AG04450 (cell line): ENCODE measurements around the gene PCSK9. TPM values are rescaled to one million over a fixed set of nuclear protein-coding genes. Genes with fewer than 3 reads are reported as not detected.

Experiments
- CTCF ChIA-PET: fragments of 300-600, 350-600 bp; formaldehyde crosslinking; extraction: SDS; loops from one replicate; lab custom pipeline; 2022; ENCODE audit warnings: antibody characterized with exemption, inconsistent platforms; lab: Charles Lee
- POLR2A ChIA-PET: fragments of 350-600 bp; formaldehyde crosslinking; extraction: SDS; loops from one replicate; lab custom pipeline; 2021; ENCODE audit warnings: antibody characterized with exemption, inconsistent platforms; lab: Yijun Ruan, JAX
- DNase-seq: peaks from one replicate; pipeline ENCODE4 v3.0.0-alpha.2; 2011; ENCODE audit warnings: low read depth, low spot score
- H3K27ac ChIP-seq: one replicate; pipeline ENCODE4 v1.5.1; 2012; ENCODE audit warnings: low read depth, low read length, control low read depth
- H3K27me3 ChIP-seq: one replicate; pipeline ENCODE4 v1.6.0; 2012; ENCODE audit warnings: low read length; ENCODE audit not compliant: control insufficient read depth, insufficient read depth
- H3K4me3 ChIP-seq: 2 replicates; pipeline ENCODE4 v1.5.1; 2011; ENCODE audit warnings: mild to moderate bottlenecking, low read depth, low read length, control low read depth
- H3K9me3 ChIP-seq: 2 replicates; pipeline ENCODE4 v1.5.1; 2012; ENCODE audit warnings: low read length; ENCODE audit not compliant: control insufficient read depth, insufficient read depth
- polyA plus RNA-seq: library from polyadenylated mRNA; depleted of rRNA; stranded (reverse); fragments of >200 nt; gene quantifications from 2 replicates; pipeline ENCODE4 v1.2.3, GENCODE V29; 2011
- TF ChIP-seq, protein P1 (sequence below): IDR thresholded peaks from 2 replicates; pipeline ENCODE4 v1.5.1; 2011; ENCODE audit warnings: low read depth, low read length, control low read depth, inconsistent platforms

PCSK9 gene
- polyA plus RNA-seq, 1 experiment, result 0.06 TPM

GRCh38 chr1:55035904-55036303 is 3.4 kb upstream of the PCSK9 start:
- TF ChIP-seq, protein P1, sequence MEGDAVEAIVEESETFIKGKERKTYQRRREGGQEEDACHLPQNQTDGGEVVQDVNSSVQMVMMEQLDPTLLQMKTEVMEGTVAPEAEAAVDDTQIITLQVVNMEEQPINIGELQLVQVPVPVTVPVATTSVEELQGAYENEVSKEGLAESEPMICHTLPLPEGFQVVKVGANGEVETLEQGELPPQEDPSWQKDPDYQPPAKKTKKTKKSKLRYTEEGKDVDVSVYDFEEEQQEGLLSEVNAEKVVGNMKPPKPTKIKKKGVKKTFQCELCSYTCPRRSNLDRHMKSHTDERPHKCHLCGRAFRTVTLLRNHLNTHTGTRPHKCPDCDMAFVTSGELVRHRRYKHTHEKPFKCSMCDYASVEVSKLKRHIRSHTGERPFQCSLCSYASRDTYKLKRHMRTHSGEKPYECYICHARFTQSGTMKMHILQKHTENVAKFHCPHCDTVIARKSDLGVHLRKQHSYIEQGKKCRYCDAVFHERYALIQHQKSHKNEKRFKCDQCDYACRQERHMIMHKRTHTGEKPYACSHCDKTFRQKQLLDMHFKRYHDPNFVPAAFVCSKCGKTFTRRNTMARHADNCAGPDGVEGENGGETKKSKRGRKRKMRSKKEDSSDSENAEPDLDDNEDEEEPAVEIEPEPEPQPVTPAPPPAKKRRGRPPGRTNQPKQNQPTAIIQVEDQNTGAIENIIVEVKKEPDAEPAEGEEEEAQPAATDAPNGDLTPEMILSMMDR, result no peak
- Histone ChIP-seq H3K9me3 (no peaks in the 10 kb centered on the region; the same call in 1 of the 2 replicates), H3K27me3 (peaks cover 70% of the 10 kb centered on the region), H3K4me3 (no peak overlapping the region), H3K27ac (no peak overlapping the region)
- ChIA-PET POLR2A (no interaction called here), CTCF (no interaction called here)
- no peak for DNase-seq

- TF ChIP-seq, protein P1, result no peak
- DNase-seq, result no peak
- Histone ChIP-seq H3K4me3 (no peak overlapping the region), H3K27me3 (peaks cover 81% of the 10 kb centered on the region), H3K27ac (no peak overlapping the region), H3K9me3 (no peaks in the 10 kb centered on the region; the same call in 1 of the 2 replicates)
- ChIA-PET CTCF (no interaction called here), POLR2A (no interaction called here)
Measured at GRCh38 chr1:55037733-55038551, 1.4 kb upstream of the PCSK9 start.

GRCh38 chr1:55038552-55038838 is 853 bp upstream of the PCSK9 start:
- H3K27ac ChIP-seq, result no peak overlapping the region
- POLR2A ChIA-PET, result no interaction called here
- TF ChIP-seq, protein P1, result no peak
- CTCF ChIA-PET, result no interaction called here
- no peak overlapping the region for H3K4me3 ChIP-seq
- no peaks in the 10 kb centered on the region; the same call in 1 of the 2 replicates for H3K9me3 ChIP-seq
- peaks cover 80% of the 10 kb centered on the region for H3K27me3 ChIP-seq
- no peak for DNase-seq

GRCh38 chr1:55038974-55039341 is 390 bp upstream of the PCSK9 start:
- Histone ChIP-seq H3K27me3 (peaks cover 79% of the 10 kb centered on the region), H3K4me3 (no peak overlapping the region), H3K27ac (no peak overlapping the region), H3K9me3 (no peaks in the 10 kb centered on the region; the same call in 1 of the 2 replicates)
- CTCF ChIA-PET, result no interaction called here
- POLR2A ChIA-PET, result no interaction called here
- TF ChIP-seq, protein P1, result no peak
- DNase-seq, result no peak

GRCh38 chr1:55040083-55040932 is 960 bp downstream of the PCSK9 start:
- peaks cover 74% of the 10 kb centered on the region for H3K27me3 ChIP-seq
- no peaks in the 10 kb centered on the region; the same call in 1 of the 2 replicates for H3K9me3 ChIP-seq
- no peak overlapping the region for H3K27ac ChIP-seq
- TF ChIP-seq, protein P1, result no peak
- H3K4me3 ChIP-seq, result no peak overlapping the region
- no peak for DNase-seq
- ChIA-PET CTCF (no interaction called here), POLR2A (no interaction called here)
